ENCODE results near the gene INTS1. TPM values are rescaled to one million over a fixed set of nuclear protein-coding genes. Genes with fewer than 3 reads are reported as not detected.
A peak's percentile ranks its signal among the peaks of the same experiment; 100 is the strongest.

Gene INTS1
- total RNA-seq, 6 donors from 2014 or later = 38.6 to 215 (median 72.3) TPM

GRCh38 chr7:1533547-1534329 lies 29.5 kb upstream of the INTS1 start:
- DNase-seq (peak; percentile 60 to 82), ATAC-seq (ENCODE audit: low FRiP score in 2 of 2) (peak in 1 of 2 donors; percentile 20)
- H3K4me3 ChIP-seq = peak overlapping the region in 3 of 4 donors; percentile 76 to 94 (median 93)
- H3K27me3 ChIP-seq = no peaks in the 10 kb centered on the region
- no peaks in the 10 kb centered on the region for H3K9me3 ChIP-seq
- peak overlapping the region; percentile 92 to 99 (median 97) for H3K27ac ChIP-seq
- 72 to 82% methylated on average over 14 to 21 of the region's 24 CpGs for WGBS, 2 donors
- peaks cover 0 to 19% (median 8%) of the 10 kb centered on the region in 4 donors for H3K36me3 ChIP-seq
- H3K4me1 ChIP-seq = peaks cover 50 to 79% (median 60%) of the 10 kb centered on the region in 4 donors
- TF ChIP-seq POLR2AphosphoS5 (IDR thresholded peaks at IDR 0.05) (peak; percentile 16 to 35), EP300 (IDR thresholded peaks at IDR 0.05) (no peak)

GRCh38 chr7:1533255-1533546 lies 29.0 kb upstream of the INTS1 start:
- Histone ChIP-seq H3K4me3 (peak overlapping the region in 3 of 4 donors; percentile 76 to 94 (median 93)), H3K27ac (peak overlapping the region; percentile 92 to 99 (median 97)), H3K36me3 (peaks cover 0 to 16% (median 7%) of the 10 kb centered on the region in 4 donors), H3K9me3 (no peaks in the 10 kb centered on the region), H3K27me3 (no peaks in the 10 kb centered on the region), H3K4me1 (peaks cover 45 to 73% (median 54%) of the 10 kb centered on the region in 4 donors)
- TF ChIP-seq EP300 (IDR thresholded peaks at IDR 0.05) (no peak), POLR2AphosphoS5 (IDR thresholded peaks at IDR 0.05) (no peak), CTCF (IDR thresholded peaks at IDR 0.05) (no peak), POLR2A (IDR thresholded peaks at IDR 0.05) (no peak)
- no peak for DNase-seq
- WGBS, 2 donors = 26 to 44% methylated on average over 9 of the region's 9 CpGs
- ATAC-seq (ENCODE audit: low FRiP score in 2 of 2) = no peak

GRCh38 chr7:1532456-1533254 lies 28.5 kb upstream of the INTS1 start:
- Histone ChIP-seq H3K4me3 (peak overlapping the region; percentile 39 to 94 (median 84)), H3K9me3 (no peaks in the 10 kb centered on the region), H3K4me1 (peaks cover 41 to 68% (median 51%) of the 10 kb centered on the region in 4 donors), H3K27me3 (no peaks in the 10 kb centered on the region), H3K27ac (peak overlapping the region; percentile 92 to 99 (median 97)), H3K36me3 (peaks cover 0 to 16% (median 7%) of the 10 kb centered on the region in 4 donors)
- peak; percentile 74 to 81 for ATAC-seq (ENCODE audit: low FRiP score in 2 of 2)
- peak; percentile 88 to 91 for TF ChIP-seq POLR2AphosphoS5 (IDR thresholded peaks at IDR 0.05)
- TF ChIP-seq CTCF (IDR thresholded peaks at IDR 0.05) = peak in 1 of 6 experiments; percentile 3
- TF ChIP-seq POLR2A (IDR thresholded peaks at IDR 0.05) = peak in 3 of 4 donors; percentile 70 to 84 (median 80)
- TF ChIP-seq EP300 (IDR thresholded peaks at IDR 0.05) = peak in 2 of 4 donors; percentile 86 to 88
- 2 to 3% methylated on average over 28 to 36 of the region's 36 CpGs for WGBS, 2 donors
- DNase-seq = peak; percentile 81 to 96

GRCh38 chr7:1531979-1532455 lies 27.8 kb upstream of the INTS1 start:
- 17 to 23% methylated on average over 9 of the region's 10 CpGs for WGBS, 2 donors
- Histone ChIP-seq H3K36me3 (peaks cover 0 to 16% (median 7%) of the 10 kb centered on the region in 4 donors), H3K27me3 (no peaks in the 10 kb centered on the region), H3K9me3 (no peaks in the 10 kb centered on the region), H3K4me1 (peaks cover 41 to 64% (median 49%) of the 10 kb centered on the region in 4 donors), H3K27ac (peak overlapping the region; percentile 92 to 99 (median 97)), H3K4me3 (peak overlapping the region; percentile 76 to 94 (median 90))
- TF ChIP-seq CTCF (IDR thresholded peaks at IDR 0.05) (no peak), EP300 (IDR thresholded peaks at IDR 0.05) (no peak)
- no peak for ATAC-seq (ENCODE audit: low FRiP score in 2 of 2)
- DNase-seq = no peak
